Measurements from ENCODE around the gene LYRM4.

Gene LYRM4

GRCh38 chr6:5112066-5112799, 148.5 kb downstream of the LYRM4 start:
- Histone ChIP-seq H3K27me3 (ENCODE audit: insufficient read depth, low read length) (no peaks in the 10 kb centered on the region), H3K9me3 (ENCODE audit: insufficient read depth, low read depth, low read length) (no peaks in the 10 kb centered on the region), H3K4me3 (ENCODE audit: low read length) (no peak overlapping the region), H3K27ac (ENCODE audit: low read length) (no peak overlapping the region), H3K36me3 (ENCODE audit: insufficient read depth, low read depth, low read length) (no peaks in the 10 kb centered on the region), H3K4me1 (ENCODE audit: insufficient read depth, low read length) (no peaks in the 10 kb centered on the region), H3K9ac (ENCODE audit: low read depth, low read length) (no peak overlapping the region)

- H3K36me3 ChIP-seq (ENCODE audit: insufficient read depth, low read depth, low read length), result no peaks in the 10 kb centered on the region
- no peak overlapping the region for H3K27ac ChIP-seq (ENCODE audit: low read length)
Measured at GRCh38 chr6:5111626-5112025, 149.1 kb downstream of the LYRM4 start.

GRCh38 chr6:5110246-5110645, 150.5 kb downstream of the LYRM4 start:
- H3K36me3 ChIP-seq (ENCODE audit: insufficient read depth, low read depth, low read length), result no peaks in the 10 kb centered on the region
- no peaks in the 10 kb centered on the region for H3K27me3 ChIP-seq (ENCODE audit: insufficient read depth, low read length)
- H3K4me3 ChIP-seq (ENCODE audit: low read length), result no peak overlapping the region
- no peaks in the 10 kb centered on the region for H3K4me1 ChIP-seq (ENCODE audit: insufficient read depth, low read length)
- no peak overlapping the region for H3K27ac ChIP-seq (ENCODE audit: low read length)
- no peak overlapping the region for H3K9ac ChIP-seq (ENCODE audit: low read depth, low read length)
- no peaks in the 10 kb centered on the region for H3K9me3 ChIP-seq (ENCODE audit: insufficient read depth, low read depth, low read length)

More at GRCh38 chr6:5111626-5112025, 149.1 kb downstream of the LYRM4 start:
- no peaks in the 10 kb centered on the region for H3K9me3 ChIP-seq (ENCODE audit: insufficient read depth, low read depth, low read length)
- H3K4me1 ChIP-seq (ENCODE audit: insufficient read depth, low read length), result no peaks in the 10 kb centered on the region
- H3K9ac ChIP-seq (ENCODE audit: low read depth, low read length), result no peak overlapping the region
- no peaks in the 10 kb centered on the region for H3K27me3 ChIP-seq (ENCODE audit: insufficient read depth, low read length)
- H3K4me3 ChIP-seq (ENCODE audit: low read length), result no peak overlapping the region

- no peak overlapping the region for H3K27ac ChIP-seq (ENCODE audit: low read length)
- no peak overlapping the region for H3K4me3 ChIP-seq (ENCODE audit: low read length)
- H3K27me3 ChIP-seq (ENCODE audit: insufficient read depth, low read length), result no peaks in the 10 kb centered on the region
- no peaks in the 10 kb centered on the region for H3K36me3 ChIP-seq (ENCODE audit: insufficient read depth, low read depth, low read length)
- no peaks in the 10 kb centered on the region for H3K4me1 ChIP-seq (ENCODE audit: insufficient read depth, low read length)
- H3K9me3 ChIP-seq (ENCODE audit: insufficient read depth, low read depth, low read length), result no peaks in the 10 kb centered on the region
- no peak overlapping the region for H3K9ac ChIP-seq (ENCODE audit: low read depth, low read length)
Measured at GRCh38 chr6:5109436-5109835, 151.3 kb downstream of the LYRM4 start.

- H3K9ac ChIP-seq (ENCODE audit: low read depth, low read length), result no peak overlapping the region
- no peak overlapping the region for H3K4me3 ChIP-seq (ENCODE audit: low read length)
- no peak overlapping the region for H3K27ac ChIP-seq (ENCODE audit: low read length)
- H3K27me3 ChIP-seq (ENCODE audit: insufficient read depth, low read length), result no peaks in the 10 kb centered on the region
- no peaks in the 10 kb centered on the region for H3K9me3 ChIP-seq (ENCODE audit: insufficient read depth, low read depth, low read length)
- H3K36me3 ChIP-seq (ENCODE audit: insufficient read depth, low read depth, low read length), result no peaks in the 10 kb centered on the region
- H3K4me1 ChIP-seq (ENCODE audit: insufficient read depth, low read length), result no peaks in the 10 kb centered on the region
Measured at GRCh38 chr6:5108536-5109150, 152.1 kb downstream of the LYRM4 start.

GRCh38 chr6:5108068-5108467, 152.7 kb downstream of the LYRM4 start:
- no peak overlapping the region for H3K27ac ChIP-seq (ENCODE audit: low read length)
- no peaks in the 10 kb centered on the region for H3K9me3 ChIP-seq (ENCODE audit: insufficient read depth, low read depth, low read length)
- no peaks in the 10 kb centered on the region for H3K4me1 ChIP-seq (ENCODE audit: insufficient read depth, low read length)
- no peak overlapping the region for H3K4me3 ChIP-seq (ENCODE audit: low read length)
- H3K9ac ChIP-seq (ENCODE audit: low read depth, low read length), result no peak overlapping the region
- no peaks in the 10 kb centered on the region for H3K27me3 ChIP-seq (ENCODE audit: insufficient read depth, low read length)
- H3K36me3 ChIP-seq (ENCODE audit: insufficient read depth, low read depth, low read length), result no peaks in the 10 kb centered on the region

- H3K9me3 ChIP-seq (ENCODE audit: insufficient read depth, low read depth, low read length), result no peaks in the 10 kb centered on the region
- H3K9ac ChIP-seq (ENCODE audit: low read depth, low read length), result no peak overlapping the region
- H3K4me1 ChIP-seq (ENCODE audit: insufficient read depth, low read length), result no peaks in the 10 kb centered on the region
- H3K4me3 ChIP-seq (ENCODE audit: low read length), result no peak overlapping the region
- H3K36me3 ChIP-seq (ENCODE audit: insufficient read depth, low read depth, low read length), result no peaks in the 10 kb centered on the region
- no peaks in the 10 kb centered on the region for H3K27me3 ChIP-seq (ENCODE audit: insufficient read depth, low read length)
- no peak overlapping the region for H3K27ac ChIP-seq (ENCODE audit: low read length)
Measured at GRCh38 chr6:5107341-5107740, 153.4 kb downstream of the LYRM4 start.

GRCh38 chr6:5105146-5105545, 155.6 kb downstream of the LYRM4 start:
- no peaks in the 10 kb centered on the region for H3K27me3 ChIP-seq (ENCODE audit: insufficient read depth, low read length)
- no peaks in the 10 kb centered on the region for H3K4me1 ChIP-seq (ENCODE audit: insufficient read depth, low read length)
- H3K4me3 ChIP-seq (ENCODE audit: low read length), result no peak overlapping the region
- no peaks in the 10 kb centered on the region for H3K36me3 ChIP-seq (ENCODE audit: insufficient read depth, low read depth, low read length)
- H3K9ac ChIP-seq (ENCODE audit: low read depth, low read length), result no peak overlapping the region
- H3K9me3 ChIP-seq (ENCODE audit: insufficient read depth, low read depth, low read length), result no peaks in the 10 kb centered on the region
- H3K27ac ChIP-seq (ENCODE audit: low read length), result no peak overlapping the region

- Histone ChIP-seq H3K4me3 (ENCODE audit: low read length) (no peak overlapping the region), H3K27ac (ENCODE audit: low read length) (no peak overlapping the region), H3K9ac (ENCODE audit: low read depth, low read length) (no peak overlapping the region), H3K36me3 (ENCODE audit: insufficient read depth, low read depth, low read length) (no peaks in the 10 kb centered on the region), H3K27me3 (ENCODE audit: insufficient read depth, low read length) (no peaks in the 10 kb centered on the region), H3K9me3 (ENCODE audit: insufficient read depth, low read depth, low read length) (no peaks in the 10 kb centered on the region), H3K4me1 (ENCODE audit: insufficient read depth, low read length) (no peaks in the 10 kb centered on the region)
Measured at GRCh38 chr6:5104667-5105066, 156.1 kb downstream of the LYRM4 start.

- Histone ChIP-seq H3K27me3 (ENCODE audit: insufficient read depth, low read length) (no peaks in the 10 kb centered on the region), H3K36me3 (ENCODE audit: insufficient read depth, low read depth, low read length) (no peaks in the 10 kb centered on the region)
Measured at GRCh38 chr6:5103250-5103649, 157.5 kb downstream of the LYRM4 start.

GRCh38 chr6:5102267-5102970, 158.3 kb downstream of the LYRM4 start:
- Histone ChIP-seq H3K36me3 (ENCODE audit: insufficient read depth, low read depth, low read length) (no peaks in the 10 kb centered on the region), H3K9ac (ENCODE audit: low read depth, low read length) (no peak overlapping the region), H3K9me3 (ENCODE audit: insufficient read depth, low read depth, low read length) (no peaks in the 10 kb centered on the region), H3K27ac (ENCODE audit: low read length) (no peak overlapping the region), H3K4me3 (ENCODE audit: low read length) (no peak overlapping the region), H3K27me3 (ENCODE audit: insufficient read depth, low read length) (no peaks in the 10 kb centered on the region), H3K4me1 (ENCODE audit: insufficient read depth, low read length) (no peaks in the 10 kb centered on the region)

More at GRCh38 chr6:5103250-5103649, 157.5 kb downstream of the LYRM4 start:
- H3K9ac ChIP-seq (ENCODE audit: low read depth, low read length), result no peak overlapping the region
- no peak overlapping the region for H3K4me3 ChIP-seq (ENCODE audit: low read length)
- H3K27ac ChIP-seq (ENCODE audit: low read length), result no peak overlapping the region
- H3K9me3 ChIP-seq (ENCODE audit: insufficient read depth, low read depth, low read length), result no peaks in the 10 kb centered on the region
- H3K4me1 ChIP-seq (ENCODE audit: insufficient read depth, low read length), result no peaks in the 10 kb centered on the region

- H3K36me3 ChIP-seq (ENCODE audit: insufficient read depth, low read depth, low read length), result no peaks in the 10 kb centered on the region
Measured at GRCh38 chr6:5100806-5101205, 159.9 kb downstream of the LYRM4 start.

More at GRCh38 chr6:5100806-5101205, 159.9 kb downstream of the LYRM4 start:
- H3K4me3 ChIP-seq (ENCODE audit: low read length), result no peak overlapping the region
- H3K4me1 ChIP-seq (ENCODE audit: insufficient read depth, low read length), result no peaks in the 10 kb centered on the region
- H3K27ac ChIP-seq (ENCODE audit: low read length), result no peak overlapping the region
- no peaks in the 10 kb centered on the region for H3K9me3 ChIP-seq (ENCODE audit: insufficient read depth, low read depth, low read length)
- H3K9ac ChIP-seq (ENCODE audit: low read depth, low read length), result no peak overlapping the region
- H3K27me3 ChIP-seq (ENCODE audit: insufficient read depth, low read length), result no peaks in the 10 kb centered on the region

Measured in iPS-20b (cell line).